T-helper 2 cell treated with Interferon-gamma antibody and Interleukin-4, amounts not matched to agents 5 μg/mL and 100 μg/mL, for 36 hours (primary cell): ENCODE measurements around the gene PLSCR1.
A peak's percentile ranks its signal among the peaks of the same experiment; 100 is the strongest.
"Not testable (repeated sequence)": the region's sequence is repeated elsewhere in the genome, so short reads cannot be mapped to it uniquely, and the experiment has no call there.

Experiments
- DNase-seq: peaks from one replicate; pipeline ENCODE4 v3.0.0; 2021; ENCODE audit warnings: low spot score
- H3K27ac Mint-ChIP-seq: one replicate; pipeline ENCODE4 v1.8.0; 2021; ENCODE audit warnings: mild to moderate bottlenecking, mixed read lengths
- H3K27me3 Mint-ChIP-seq: one replicate; pipeline ENCODE4 v1.8.0; 2021; ENCODE audit warnings: low read depth, mixed read lengths
- H3K36me3 Mint-ChIP-seq: one replicate; pipeline ENCODE4 v1.8.0; 2021; ENCODE audit warnings: low read depth, mixed read lengths
- H3K4me1 Mint-ChIP-seq: one replicate; pipeline ENCODE4 v1.8.0; 2021; ENCODE audit warnings: low read depth, mixed read lengths
- H3K4me3 Mint-ChIP-seq: one replicate; pipeline ENCODE4 v1.8.0; 2022; ENCODE audit warnings: mild to moderate bottlenecking, moderate library complexity, mixed read lengths
- H3K9me3 Mint-ChIP-seq: one replicate; pipeline ENCODE4 v1.8.0; 2021; ENCODE audit warnings: mixed read lengths

PLSCR1 gene

GRCh38 chr3:146497145-146497843, 47.1 kb downstream of the PLSCR1 start:
- not testable (repeated sequence) for DNase-seq, H3K9me3 Mint-ChIP-seq, H3K4me3 Mint-ChIP-seq, H3K27ac Mint-ChIP-seq, H3K36me3 Mint-ChIP-seq, H3K27me3 Mint-ChIP-seq
- H3K4me1 Mint-ChIP-seq: peaks cover 10% of the 10 kb centered on the region

- no peaks in the 10 kb centered on the region for H3K9me3 Mint-ChIP-seq
- peaks cover 10% of the 10 kb centered on the region for H3K4me1 Mint-ChIP-seq
- H3K27ac Mint-ChIP-seq: no peak overlapping the region
- no peak for DNase-seq
- no peak overlapping the region for H3K4me3 Mint-ChIP-seq
- H3K27me3 Mint-ChIP-seq: peaks cover 11% of the 10 kb centered on the region
- H3K36me3 Mint-ChIP-seq: no peaks in the 10 kb centered on the region
These were observed 47.7 kb downstream of the PLSCR1 start for GRCh38 chr3:146496726-146497125.

- no peaks in the 10 kb centered on the region for H3K36me3 Mint-ChIP-seq
- H3K4me3 Mint-ChIP-seq: no peak overlapping the region
- DNase-seq: no peak
- H3K27ac Mint-ChIP-seq: no peak overlapping the region
- peaks cover 7% of the 10 kb centered on the region for H3K4me1 Mint-ChIP-seq
- peaks cover 11% of the 10 kb centered on the region for H3K27me3 Mint-ChIP-seq
- H3K9me3 Mint-ChIP-seq: peaks cover under 1% of the 10 kb centered on the region
These were observed 48.2 kb downstream of the PLSCR1 start for GRCh38 chr3:146496251-146496650.

- no peak for DNase-seq
- Mint-ChIP-seq H3K36me3 (no peaks in the 10 kb centered on the region), H3K4me1 (peaks cover 7% of the 10 kb centered on the region), H3K27me3 (peaks cover 11% of the 10 kb centered on the region), H3K4me3 (no peak overlapping the region), H3K9me3 (peaks cover 7% of the 10 kb centered on the region), H3K27ac (no peak overlapping the region)
These were observed 50.6 kb downstream of the PLSCR1 start for GRCh38 chr3:146493761-146494160.

GRCh38 chr3:146493221-146493620, 51.2 kb downstream of the PLSCR1 start:
- peaks cover 8% of the 10 kb centered on the region for H3K9me3 Mint-ChIP-seq
- peaks cover 6% of the 10 kb centered on the region for H3K4me1 Mint-ChIP-seq
- H3K27ac Mint-ChIP-seq: no peak overlapping the region
- peaks cover 11% of the 10 kb centered on the region for H3K27me3 Mint-ChIP-seq
- H3K4me3 Mint-ChIP-seq: no peak overlapping the region
- DNase-seq: no peak
- H3K36me3 Mint-ChIP-seq: no peaks in the 10 kb centered on the region

- Mint-ChIP-seq H3K27ac (no peak overlapping the region), H3K36me3 (no peaks in the 10 kb centered on the region), H3K4me1 (peaks cover 2% of the 10 kb centered on the region), H3K4me3 (no peak overlapping the region), H3K9me3 (peaks cover 15% of the 10 kb centered on the region), H3K27me3 (peaks cover 15% of the 10 kb centered on the region)
- DNase-seq: no peak
These were observed 53.1 kb downstream of the PLSCR1 start for GRCh38 chr3:146491303-146491702.

GRCh38 chr3:146485297-146485696, 59.1 kb downstream of the PLSCR1 start:
- H3K27me3 Mint-ChIP-seq: peaks cover 7% of the 10 kb centered on the region
- no peaks in the 10 kb centered on the region for H3K36me3 Mint-ChIP-seq
- no peak overlapping the region for H3K27ac Mint-ChIP-seq
- no peak for DNase-seq
- no peak overlapping the region for H3K4me3 Mint-ChIP-seq
- H3K4me1 Mint-ChIP-seq: no peaks in the 10 kb centered on the region
- peaks cover 20% of the 10 kb centered on the region for H3K9me3 Mint-ChIP-seq

- no peaks in the 10 kb centered on the region for H3K36me3 Mint-ChIP-seq
- H3K9me3 Mint-ChIP-seq: no peaks in the 10 kb centered on the region
- no peaks in the 10 kb centered on the region for H3K4me1 Mint-ChIP-seq
- no peak for DNase-seq
- H3K4me3 Mint-ChIP-seq: no peak overlapping the region
- peaks cover 4% of the 10 kb centered on the region for H3K27me3 Mint-ChIP-seq
- no peak overlapping the region for H3K27ac Mint-ChIP-seq
These were observed 68.2 kb downstream of the PLSCR1 start for GRCh38 chr3:146476094-146476740.

- H3K27me3 Mint-ChIP-seq, H3K9me3 Mint-ChIP-seq, H3K27ac Mint-ChIP-seq, H3K4me1 Mint-ChIP-seq, H3K36me3 Mint-ChIP-seq, H3K4me3 Mint-ChIP-seq, DNase-seq: not testable (repeated sequence)
These were observed 69.4 kb downstream of the PLSCR1 start for GRCh38 chr3:146474976-146475375.

GRCh38 chr3:146473726-146474125, 70.7 kb downstream of the PLSCR1 start:
- no peak for DNase-seq
- H3K27ac Mint-ChIP-seq: no peak overlapping the region
- H3K4me1 Mint-ChIP-seq: peaks cover 6% of the 10 kb centered on the region
- H3K27me3 Mint-ChIP-seq: no peaks in the 10 kb centered on the region
- no peaks in the 10 kb centered on the region for H3K9me3 Mint-ChIP-seq
- no peaks in the 10 kb centered on the region for H3K36me3 Mint-ChIP-seq
- H3K4me3 Mint-ChIP-seq: no peak overlapping the region

- H3K9me3 Mint-ChIP-seq: no peaks in the 10 kb centered on the region
- H3K4me3 Mint-ChIP-seq: no peak overlapping the region
- H3K4me1 Mint-ChIP-seq: peaks cover 6% of the 10 kb centered on the region
- no peak for DNase-seq
- H3K27me3 Mint-ChIP-seq: no peaks in the 10 kb centered on the region
- no peak overlapping the region for H3K27ac Mint-ChIP-seq
- H3K36me3 Mint-ChIP-seq: no peaks in the 10 kb centered on the region
These were observed 71.8 kb downstream of the PLSCR1 start for GRCh38 chr3:146472611-146473010.

GRCh38 chr3:146471012-146471411, 73.4 kb downstream of the PLSCR1 start:
- no peaks in the 10 kb centered on the region for H3K9me3 Mint-ChIP-seq
- no peak for DNase-seq
- H3K36me3 Mint-ChIP-seq: no peaks in the 10 kb centered on the region
- peaks cover 6% of the 10 kb centered on the region for H3K4me1 Mint-ChIP-seq
- no peaks in the 10 kb centered on the region for H3K27me3 Mint-ChIP-seq
- no peak overlapping the region for H3K4me3 Mint-ChIP-seq
- no peak overlapping the region for H3K27ac Mint-ChIP-seq

- no peaks in the 10 kb centered on the region for H3K27me3 Mint-ChIP-seq
- H3K4me3 Mint-ChIP-seq: peak overlapping the region; percentile 7
- H3K9me3 Mint-ChIP-seq: no peaks in the 10 kb centered on the region
- DNase-seq: no peak
- H3K4me1 Mint-ChIP-seq: peaks cover 10% of the 10 kb centered on the region
- H3K27ac Mint-ChIP-seq: no peak overlapping the region
- no peaks in the 10 kb centered on the region for H3K36me3 Mint-ChIP-seq
These were observed 73.9 kb downstream of the PLSCR1 start for GRCh38 chr3:146470425-146470990.

- H3K27ac Mint-ChIP-seq: peak within 1 kb of the TSS; percentile 64
These were observed 75.0 kb downstream of the PLSCR1 start, which contains the start of gene PLSCR2 for GRCh38 chr3:146469150-146470017. Gene PLSCR2, minus strand, starts transcription at chr3:146469561. Its CDS starts 9,657 bp downstream, at chr3:146459904.

More at GRCh38 chr3:146469150-146470017, 75.0 kb downstream of the PLSCR1 start, which contains the start of gene PLSCR2:
- H3K27me3 Mint-ChIP-seq: no peaks in the 10 kb centered on the region
- H3K9me3 Mint-ChIP-seq: no peaks in the 10 kb centered on the region
- peak within 1 kb of the TSS; percentile 79 for H3K4me3 Mint-ChIP-seq
- DNase-seq: peak; percentile 59
- H3K36me3 Mint-ChIP-seq: no peaks in the 10 kb centered on the region
- peaks cover 11% of the 10 kb centered on the region for H3K4me1 Mint-ChIP-seq
